ENCODE data around the gene NDUFB3. TPM values are rescaled to one million over a fixed set of nuclear protein-coding genes. Genes with fewer than 3 reads are reported as not detected.
"Not testable (repeated sequence)": the region's sequence is repeated elsewhere in the genome, so short reads cannot be mapped to it uniquely, and the experiment has no call there.

The NDUFB3 gene
- total and polyA plus RNA-seq, 7 experiments from 2014 or later: 18.3 to 361 (median 47.9) TPM

DNA sequence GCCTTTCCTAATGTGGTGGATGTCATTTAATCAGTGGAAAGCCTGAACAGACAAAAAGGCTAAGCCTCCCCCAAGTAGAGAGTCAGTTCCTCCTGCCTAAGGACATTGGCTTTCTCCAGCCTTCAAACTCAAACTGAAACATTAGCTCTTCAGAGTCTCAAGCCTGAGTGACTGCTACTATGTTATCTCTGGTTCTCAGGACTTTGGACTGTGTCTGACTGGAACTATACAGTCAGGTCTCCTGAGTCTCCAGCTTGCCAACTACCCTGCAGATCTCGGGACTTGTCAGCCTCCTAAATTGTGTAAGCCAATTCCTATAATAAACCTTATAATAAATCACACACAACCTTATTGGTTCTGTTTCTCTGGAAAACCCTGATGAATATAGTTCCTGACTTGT is 12.9 kb upstream of the NDUFB3 start:
- H3K4me1 ChIP-seq (ENCODE audit: control insufficient read depth in 2 of 2, insufficient read depth in 2 of 2, low read length in 2 of 2): no peaks in the 10 kb centered on the region
- intact Hi-C loops (cut with micrococcal nuclease): no loop called here
- no peak overlapping the region for H3K27ac ChIP-seq (ENCODE audit: low read depth, low read length)
- no peaks in the 10 kb centered on the region for H3K9me3 ChIP-seq (ENCODE audit: control insufficient read depth in 2 of 3, low read length in 3 of 3)
- no peak for DNase-seq
- Mint-ChIP-seq H3K9me3 (no peaks in the 10 kb centered on the region), H3K27ac (peak overlapping the region in 1 of 9 donors; percentile 59), H3K4me1 (peaks cover 30 to 50% (median 41%) of the 10 kb centered on the region in 7 donors), H3K4me3 (no peak overlapping the region), H3K36me3 (peaks cover 3 to 40% (median 20%) of the 10 kb centered on the region in 5 donors), H3K27me3 (no peaks in the 10 kb centered on the region)
- H3K36me3 ChIP-seq (ENCODE audit: control insufficient read depth in 2 of 3, insufficient read depth in 3 of 3, low read length in 3 of 3): peaks cover 0 to 12% (median 0%) of the 10 kb centered on the region in 3 experiments
- ChIA-PET CTCF (interaction anchor here (1.0 kb wide), 1 partner anchor 10 kb away, joined by 4 read pairs; no protein-coding TSS in a partner anchor), POLR2A (no interaction called here)
- H3K27me3 ChIP-seq (ENCODE audit: control insufficient read depth in 2 of 2, insufficient read depth in 2 of 2, low read length in 2 of 2): no peaks in the 10 kb centered on the region
- ATAC-seq: no peak
- H3K4me3 ChIP-seq (ENCODE audit: low read length): no peak overlapping the region

DNA sequence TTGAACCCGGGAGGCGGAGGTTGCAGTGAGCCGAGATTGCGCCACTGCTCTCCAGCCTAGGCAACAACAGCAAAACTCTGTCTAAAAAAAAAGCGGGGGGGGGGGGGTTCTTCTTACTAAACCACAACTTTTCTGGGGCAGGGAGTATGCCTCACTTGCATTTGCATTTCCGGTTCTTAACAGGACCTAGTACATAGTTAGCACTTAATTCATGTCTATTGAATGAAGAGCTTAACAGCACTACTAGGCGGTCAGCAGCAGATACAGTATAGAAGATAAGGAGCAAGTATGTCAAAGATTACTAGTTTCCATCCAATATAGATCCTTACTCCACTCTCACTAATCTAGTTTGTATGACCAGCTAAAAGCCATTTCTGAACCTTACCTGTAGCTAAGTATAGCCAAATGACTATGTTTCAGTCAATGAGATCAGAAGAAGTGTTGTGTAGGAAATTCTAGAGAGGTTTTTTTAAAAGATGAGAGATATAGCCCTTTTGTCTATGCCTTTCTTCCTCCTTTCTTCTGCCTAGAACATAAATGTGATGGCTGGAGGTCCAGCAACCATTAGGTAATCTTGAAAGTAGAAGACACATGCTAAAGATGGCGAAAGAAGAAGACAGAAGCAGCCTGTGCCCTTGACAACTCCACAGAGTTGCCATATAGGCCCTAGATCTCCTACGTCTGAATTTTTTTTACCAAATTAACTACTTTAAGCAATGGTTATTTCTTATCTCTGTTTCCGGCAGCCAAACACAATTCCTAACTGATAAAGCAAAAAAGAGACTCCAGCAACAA is 11.6 kb upstream of the NDUFB3 start:
- ChIA-PET CTCF (no interaction called here), POLR2A (no interaction called here)
- Histone ChIP-seq H3K9me3 (ENCODE audit: control insufficient read depth in 2 of 3, low read length in 3 of 3) (no peaks in the 10 kb centered on the region), H3K36me3 (ENCODE audit: control insufficient read depth in 2 of 3, insufficient read depth in 3 of 3, low read length in 3 of 3) (peaks cover 0 to 9% (median 0%) of the 10 kb centered on the region in 3 experiments), H3K4me3 (ENCODE audit: low read length) (no peak overlapping the region), H3K27me3 (ENCODE audit: control insufficient read depth in 2 of 2, insufficient read depth in 2 of 2, low read length in 2 of 2) (no peaks in the 10 kb centered on the region), H3K4me1 (ENCODE audit: control insufficient read depth in 2 of 2, insufficient read depth in 2 of 2, low read length in 2 of 2) (no peaks in the 10 kb centered on the region), H3K27ac (ENCODE audit: low read depth, low read length) (no peak overlapping the region)
- Mint-ChIP-seq H3K36me3 (peaks cover 0 to 35% (median 19%) of the 10 kb centered on the region in 5 donors), H3K4me3 (no peak overlapping the region), H3K27ac (peak overlapping the region in 3 of 9 donors; percentile 39 to 51 (median 50)), H3K4me1 (peaks cover 30 to 54% (median 46%) of the 10 kb centered on the region in 7 donors), H3K9me3 (no peaks in the 10 kb centered on the region), H3K27me3 (no peaks in the 10 kb centered on the region)
- intact Hi-C loops (cut with micrococcal nuclease): no loop called here
- no peak for ATAC-seq
- no peak for DNase-seq

DNA sequence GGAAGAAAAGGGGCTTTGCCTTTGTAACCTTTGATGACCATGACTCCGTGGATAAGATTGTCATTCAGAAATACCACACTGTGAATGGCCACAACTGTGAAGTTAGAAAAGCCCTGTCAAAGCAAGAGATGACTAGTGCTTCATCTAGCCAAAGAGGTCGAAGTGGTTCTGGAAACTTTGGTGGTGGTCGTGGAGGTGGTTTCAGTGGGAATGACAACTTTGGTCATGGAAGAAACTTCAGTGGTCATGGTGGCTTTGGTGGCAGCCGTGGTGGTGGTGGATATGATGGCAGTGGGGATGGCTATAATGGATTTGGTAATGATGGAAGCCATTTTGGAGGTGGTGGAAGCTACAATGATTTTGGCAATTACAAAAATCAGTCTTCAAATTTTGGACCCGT is 8.3 kb upstream of the NDUFB3 start:
- POLR2A ChIA-PET: interaction anchor here (0.6 kb wide), 1 partner anchor 149 kb away, joined by 3 read pairs; no protein-coding TSS in a partner anchor
- H3K9me3 Mint-ChIP-seq; H3K36me3 ChIP-seq (ENCODE audit: control insufficient read depth in 2 of 3, insufficient read depth in 3 of 3, low read length in 3 of 3); H3K27ac ChIP-seq (ENCODE audit: low read depth, low read length); ATAC-seq; H3K9me3 ChIP-seq (ENCODE audit: control insufficient read depth in 2 of 3, low read length in 3 of 3); CTCF ChIA-PET; H3K4me3 ChIP-seq (ENCODE audit: low read length); H3K27me3 ChIP-seq (ENCODE audit: control insufficient read depth in 2 of 2, insufficient read depth in 2 of 2, low read length in 2 of 2); H3K27me3 Mint-ChIP-seq; intact Hi-C loops (cut with micrococcal nuclease); H3K4me1 ChIP-seq (ENCODE audit: control insufficient read depth in 2 of 2, insufficient read depth in 2 of 2, low read length in 2 of 2); H3K4me3 Mint-ChIP-seq: not testable (repeated sequence)
- peaks cover 31 to 62% (median 49%) of the 10 kb centered on the region in 7 donors for H3K4me1 Mint-ChIP-seq
- peaks cover 0 to 23% (median 15%) of the 10 kb centered on the region in 5 donors for H3K36me3 Mint-ChIP-seq
- peak overlapping the region in 2 of 9 donors; percentile 44 to 65 for H3K27ac Mint-ChIP-seq
- peak in 1 of 9 donors; percentile 37 for DNase-seq

DNA sequence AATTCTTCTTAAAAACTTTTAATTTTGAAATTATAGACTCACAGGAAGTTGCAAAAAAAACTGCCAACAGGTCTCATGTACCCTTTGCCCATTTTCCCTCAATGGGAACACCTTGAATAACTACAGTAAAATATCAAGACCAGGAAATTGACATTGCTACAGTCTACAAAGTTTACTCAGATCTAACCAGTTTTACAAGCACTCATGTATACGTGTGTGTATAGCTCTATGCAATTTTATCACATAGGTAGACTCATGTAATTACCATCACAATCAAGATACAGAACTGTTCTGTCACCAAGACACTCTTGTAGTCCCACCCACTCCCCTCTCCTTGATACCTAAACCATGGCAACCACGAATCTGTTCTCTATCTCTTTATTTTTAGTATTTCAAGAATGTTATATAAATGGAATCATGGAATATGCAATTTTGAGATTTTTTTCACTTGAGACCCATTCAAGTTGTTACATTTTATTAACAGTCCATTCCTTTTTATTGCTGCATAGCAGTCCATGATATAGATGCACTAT is 6.9 kb upstream of the NDUFB3 start:
- Histone ChIP-seq H3K36me3 (ENCODE audit: control insufficient read depth in 2 of 3, insufficient read depth in 3 of 3, low read length in 3 of 3) (peaks cover 0 to 5% (median 0%) of the 10 kb centered on the region in 3 experiments), H3K27ac (ENCODE audit: low read depth, low read length) (no peak overlapping the region), H3K9me3 (ENCODE audit: control insufficient read depth in 2 of 3, low read length in 3 of 3) (no peaks in the 10 kb centered on the region), H3K4me3 (ENCODE audit: low read length) (no peak overlapping the region), H3K27me3 (ENCODE audit: control insufficient read depth in 2 of 2, insufficient read depth in 2 of 2, low read length in 2 of 2) (no peaks in the 10 kb centered on the region), H3K4me1 (ENCODE audit: control insufficient read depth in 2 of 2, insufficient read depth in 2 of 2, low read length in 2 of 2) (peaks cover 15 to 23% of the 10 kb centered on the region in 2 donors)
- no peak for DNase-seq
- Mint-ChIP-seq H3K4me3 (no peak overlapping the region), H3K36me3 (peaks cover 0 to 19% (median 15%) of the 10 kb centered on the region in 5 donors), H3K27ac (peak overlapping the region in 3 of 9 donors; percentile 13 to 72 (median 20)), H3K9me3 (peaks cover 0 to 4% (median 0%) of the 10 kb centered on the region in 11 donors), H3K4me1 (peaks cover 30 to 64% (median 56%) of the 10 kb centered on the region in 7 donors), H3K27me3 (no peaks in the 10 kb centered on the region)
- intact Hi-C loops (cut with micrococcal nuclease): loop anchor here in 1 of 2 donors (5.0 kb wide), 1 partner anchor 43 kb away; no protein-coding TSS in a partner anchor
- CTCF ChIA-PET: interaction anchor here (0.7 kb wide), 1 partner anchor 11 kb away, joined by 3 read pairs; no protein-coding TSS in a partner anchor
- POLR2A ChIA-PET: interaction anchor here (1.2 kb wide), 1 partner anchor 8 kb away, joined by 3 read pairs; no protein-coding TSS in a partner anchor
- no peak for ATAC-seq

DNA sequence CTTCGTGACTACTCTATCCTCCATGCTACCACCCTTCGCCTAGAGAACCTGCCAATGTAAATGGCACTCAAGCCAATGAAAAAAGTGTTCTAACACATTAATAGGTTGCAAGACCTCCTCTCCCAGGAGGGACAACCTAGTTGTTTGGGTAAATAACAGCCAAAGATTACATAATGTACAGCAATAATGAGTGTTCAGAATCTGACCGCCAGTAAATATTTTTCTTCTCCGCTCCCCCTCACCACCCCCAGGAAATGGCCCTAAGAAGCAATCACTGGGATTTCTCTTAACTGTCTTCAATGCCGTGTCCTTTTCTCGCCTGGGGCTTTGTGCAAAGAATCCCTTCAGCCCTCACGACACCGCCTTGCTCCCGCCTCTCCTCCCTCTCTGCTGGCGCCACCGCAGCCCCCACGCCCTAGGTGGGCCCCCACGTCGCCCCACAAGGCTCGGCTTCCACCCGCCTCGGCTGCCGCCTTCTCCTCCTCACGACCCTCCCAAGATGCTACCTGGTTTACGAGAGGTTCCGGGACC is 788 bp upstream of the NDUFB3 start:
- ChIA-PET POLR2A (interaction anchor here (0.8 to 6.7 kb wide), 8 partner anchors 46 to 359 kb away, joined by 3 to 97 read pairs (median 6); partner anchors contain the start of genes CFLAR, CLK1, NIF3L1 and ORC2), CTCF (interaction anchor here (0.6 to 5.4 kb wide), 8 partner anchors 44 to 170 kb away, joined by 3 to 53 read pairs (median 6); partner anchors contain the start of gene ORC2)
- DNase-seq (peak in 2 of 9 donors; percentile 3 to 14), ATAC-seq (peak; percentile 37)
- Mint-ChIP-seq H3K4me1 (peaks cover 32 to 76% (median 60%) of the 10 kb centered on the region in 7 donors), H3K36me3 (peaks cover 0 to 1% (median 0%) of the 10 kb centered on the region in 5 donors), H3K27ac (peak overlapping the region; percentile 86 to 99 (median 95)), H3K27me3 (no peaks in the 10 kb centered on the region), H3K9me3 (peaks cover 0 to 4% (median 0%) of the 10 kb centered on the region in 11 donors), H3K4me3 (peak overlapping the region; percentile 91 to 99 (median 94))
- no peaks in the 10 kb centered on the region for H3K9me3 ChIP-seq (ENCODE audit: control insufficient read depth in 2 of 3, low read length in 3 of 3)
- peak overlapping the region; percentile 83 for H3K27ac ChIP-seq (ENCODE audit: low read depth, low read length)
- intact Hi-C loops (cut with micrococcal nuclease): loop anchor here (1.0 to 5.0 kb wide), 16 partner anchors 45 to 1841 kb away; partner anchors contain the start of genes BZW1 (in 2 of the 2), NIF3L1 (in 2 of the 2), PPIL3 (in 2 of the 2) and STRADB (in 2 of the 2)
- H3K27me3 ChIP-seq (ENCODE audit: control insufficient read depth in 2 of 2, insufficient read depth in 2 of 2, low read length in 2 of 2): no peaks in the 10 kb centered on the region
- H3K4me1 ChIP-seq (ENCODE audit: control insufficient read depth in 2 of 2, insufficient read depth in 2 of 2, low read length in 2 of 2): peaks cover 34 to 39% of the 10 kb centered on the region in 2 donors
- peaks cover 0 to 4% (median 0%) of the 10 kb centered on the region in 3 experiments for H3K36me3 ChIP-seq (ENCODE audit: control insufficient read depth in 2 of 3, insufficient read depth in 3 of 3, low read length in 3 of 3)
- peak overlapping the region; percentile 92 for H3K4me3 ChIP-seq (ENCODE audit: low read length)

DNA sequence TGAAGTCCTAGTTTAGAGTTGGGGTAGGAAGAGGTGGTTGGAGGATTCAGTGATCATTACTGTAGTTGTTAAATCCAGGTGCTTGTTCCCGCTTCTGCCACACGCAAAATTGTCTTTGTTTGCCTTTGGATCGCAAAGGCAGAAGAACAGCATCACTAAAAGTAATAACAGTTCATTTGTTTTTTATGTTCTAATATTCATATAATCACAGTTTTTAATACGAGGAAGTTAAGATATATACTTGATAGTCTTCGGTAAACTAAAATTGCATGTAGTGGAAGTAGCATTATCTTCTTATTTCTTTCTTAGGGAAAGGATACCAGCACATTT is 365 bp downstream of the NDUFB3 start:
- H3K27me3 Mint-ChIP-seq: no peaks in the 10 kb centered on the region
- H3K4me1 Mint-ChIP-seq: peaks cover 28 to 69% (median 51%) of the 10 kb centered on the region in 7 donors
- peak overlapping the region; percentile 86 to 99 (median 95) for H3K27ac Mint-ChIP-seq
- intact Hi-C loops (cut with micrococcal nuclease): loop anchor here (2.0 to 5.0 kb wide), 4 partner anchors 545 to 1840 kb away; partner anchors contain the start of genes C2orf69 (in 1 of the 2), CARF (in 1 of the 2), MAIP1 (in 1 of the 2) and SGO2 (in 1 of the 2)
- DNase-seq: no peak
- H3K36me3 Mint-ChIP-seq: peaks cover 0 to 1% (median 0%) of the 10 kb centered on the region in 5 donors
- peaks cover 27 to 33% of the 10 kb centered on the region in 2 donors for H3K4me1 ChIP-seq (ENCODE audit: control insufficient read depth in 2 of 2, insufficient read depth in 2 of 2, low read length in 2 of 2)
- H3K4me3 Mint-ChIP-seq: peak overlapping the region; percentile 91 to 99 (median 94)
- POLR2A ChIA-PET: interaction anchor here (0.7 to 6.7 kb wide), 7 partner anchors 44 to 208 kb away, joined by 3 to 97 read pairs (median 4); partner anchors contain the start of genes CFLAR, CLK1, NIF3L1 and PPIL3
- peak overlapping the region; percentile 92 for H3K4me3 ChIP-seq (ENCODE audit: low read length)
- H3K27ac ChIP-seq (ENCODE audit: low read depth, low read length): peak overlapping the region; percentile 83
- peaks cover 0 to 4% (median 0%) of the 10 kb centered on the region in 3 experiments for H3K36me3 ChIP-seq (ENCODE audit: control insufficient read depth in 2 of 3, insufficient read depth in 3 of 3, low read length in 3 of 3)
- H3K27me3 ChIP-seq (ENCODE audit: control insufficient read depth in 2 of 2, insufficient read depth in 2 of 2, low read length in 2 of 2): no peaks in the 10 kb centered on the region
- peaks cover 0 to 4% (median 0%) of the 10 kb centered on the region in 11 donors for H3K9me3 Mint-ChIP-seq
- no peak for ATAC-seq
- no peaks in the 10 kb centered on the region for H3K9me3 ChIP-seq (ENCODE audit: control insufficient read depth in 2 of 3, low read length in 3 of 3)
- CTCF ChIA-PET: interaction anchor here (0.8 to 5.4 kb wide), 4 partner anchors 46 to 160 kb away, joined by 3 to 53 read pairs (median 4); no protein-coding TSS in a partner anchor

Data from naive thymus-derived CD4-positive, alpha-beta T cell (primary cell).